ENCODE data around the gene CNKSR3. TPM values are rescaled to one million over a fixed set of nuclear protein-coding genes. Genes with fewer than 3 reads are reported as not detected.

The CNKSR3 gene
- total and polyA plus RNA-seq, 2 experiments from 2014 or later: 22.4 to 23.9 TPM

GRCh38 chr6:154462425-154462824 lies 48.1 kb downstream of the CNKSR3 start:
- H3K4me1 ChIP-seq (ENCODE audit: insufficient read depth): peaks cover 4% of the 10 kb centered on the region
- no peak overlapping the region for H2AFZ ChIP-seq
- 78% methylated on average over 5 of the region's 5 CpGs for WGBS (ENCODE audit: low lambda C conversion rate, missing lambda C conversion rate)

GRCh38 chr6:154461348-154461747 lies 49.1 kb downstream of the CNKSR3 start:
- Histone ChIP-seq H3K9me2 (replicated peaks; ENCODE audit: insufficient read depth) (no peaks in the 10 kb centered on the region), H4K20me1 (ENCODE audit: insufficient read depth, poor library complexity, severe bottlenecking) (peaks cover 33% of the 10 kb centered on the region), H3K4me1 (ENCODE audit: insufficient read depth) (peaks cover 4% of the 10 kb centered on the region), H2AFZ (no peak overlapping the region), H3K9me3 (ENCODE audit: low read depth) (no peaks in the 10 kb centered on the region), H3K36me3 (replicated peaks; ENCODE audit: insufficient read depth, low read depth) (no peaks in the 10 kb centered on the region), H3K4me3 (no peak overlapping the region), H3K4me2 (no peak overlapping the region), H3K27ac (no peak overlapping the region), H3K79me2 (peaks cover 91% of the 10 kb centered on the region), H3K27me3 (no peaks in the 10 kb centered on the region)
- no peak for DNase-seq (ENCODE audit: low spot score)
- 97% methylated on average over 2 of the region's 2 CpGs for WGBS (ENCODE audit: low lambda C conversion rate, missing lambda C conversion rate)
- no peak for TF ChIP-seq EZH2phosphoT487 (IDR thresholded peaks at IDR 0.05; ENCODE audit: low read depth, severe bottlenecking, unreplicated experiment)
- TF ChIP-seq EZH2 (IDR thresholded peaks at IDR 0.05; ENCODE audit: borderline replicate concordance): no peak
- TF ChIP-seq, protein P1, sequence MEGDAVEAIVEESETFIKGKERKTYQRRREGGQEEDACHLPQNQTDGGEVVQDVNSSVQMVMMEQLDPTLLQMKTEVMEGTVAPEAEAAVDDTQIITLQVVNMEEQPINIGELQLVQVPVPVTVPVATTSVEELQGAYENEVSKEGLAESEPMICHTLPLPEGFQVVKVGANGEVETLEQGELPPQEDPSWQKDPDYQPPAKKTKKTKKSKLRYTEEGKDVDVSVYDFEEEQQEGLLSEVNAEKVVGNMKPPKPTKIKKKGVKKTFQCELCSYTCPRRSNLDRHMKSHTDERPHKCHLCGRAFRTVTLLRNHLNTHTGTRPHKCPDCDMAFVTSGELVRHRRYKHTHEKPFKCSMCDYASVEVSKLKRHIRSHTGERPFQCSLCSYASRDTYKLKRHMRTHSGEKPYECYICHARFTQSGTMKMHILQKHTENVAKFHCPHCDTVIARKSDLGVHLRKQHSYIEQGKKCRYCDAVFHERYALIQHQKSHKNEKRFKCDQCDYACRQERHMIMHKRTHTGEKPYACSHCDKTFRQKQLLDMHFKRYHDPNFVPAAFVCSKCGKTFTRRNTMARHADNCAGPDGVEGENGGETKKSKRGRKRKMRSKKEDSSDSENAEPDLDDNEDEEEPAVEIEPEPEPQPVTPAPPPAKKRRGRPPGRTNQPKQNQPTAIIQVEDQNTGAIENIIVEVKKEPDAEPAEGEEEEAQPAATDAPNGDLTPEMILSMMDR (IDR thresholded peaks at IDR 0.05; ENCODE audit: poor library complexity): no peak

More at GRCh38 chr6:154462425-154462824, 48.1 kb downstream of the CNKSR3 start:
- Histone ChIP-seq H4K20me1 (ENCODE audit: insufficient read depth, poor library complexity, severe bottlenecking) (peaks cover 41% of the 10 kb centered on the region), H3K4me2 (no peak overlapping the region), H3K9me2 (replicated peaks; ENCODE audit: insufficient read depth) (no peaks in the 10 kb centered on the region), H3K27me3 (no peaks in the 10 kb centered on the region), H3K36me3 (replicated peaks; ENCODE audit: insufficient read depth, low read depth) (no peaks in the 10 kb centered on the region), H3K9me3 (ENCODE audit: low read depth) (no peaks in the 10 kb centered on the region), H3K79me2 (peaks cover 94% of the 10 kb centered on the region), H3K4me3 (no peak overlapping the region), H3K27ac (no peak overlapping the region)
- DNase-seq (ENCODE audit: low spot score): no peak
- TF ChIP-seq, protein P1 (IDR thresholded peaks at IDR 0.05; ENCODE audit: poor library complexity): no peak
- no peak for TF ChIP-seq EZH2phosphoT487 (IDR thresholded peaks at IDR 0.05; ENCODE audit: low read depth, severe bottlenecking, unreplicated experiment)
- TF ChIP-seq EZH2 (IDR thresholded peaks at IDR 0.05; ENCODE audit: borderline replicate concordance): no peak

- H3K27me3 ChIP-seq: no peaks in the 10 kb centered on the region
- H3K9me3 ChIP-seq (ENCODE audit: low read depth): no peaks in the 10 kb centered on the region
- no peak overlapping the region for H3K4me2 ChIP-seq
- H3K9me2 ChIP-seq (replicated peaks; ENCODE audit: insufficient read depth): no peaks in the 10 kb centered on the region
- no peak overlapping the region for H3K4me3 ChIP-seq
- TF ChIP-seq, protein P1 (IDR thresholded peaks at IDR 0.05; ENCODE audit: poor library complexity): no peak
- TF ChIP-seq EZH2 (IDR thresholded peaks at IDR 0.05; ENCODE audit: borderline replicate concordance) (no peak), EZH2phosphoT487 (IDR thresholded peaks at IDR 0.05; ENCODE audit: low read depth, severe bottlenecking, unreplicated experiment) (no peak)
- H3K27ac ChIP-seq: no peak overlapping the region
- H3K4me1 ChIP-seq (ENCODE audit: insufficient read depth): peaks cover 4% of the 10 kb centered on the region
- H3K79me2 ChIP-seq: peaks cover 94% of the 10 kb centered on the region
- no peaks in the 10 kb centered on the region for H3K36me3 ChIP-seq (replicated peaks; ENCODE audit: insufficient read depth, low read depth)
- no peak overlapping the region for H2AFZ ChIP-seq
- DNase-seq (ENCODE audit: low spot score): no peak
- peaks cover 34% of the 10 kb centered on the region for H4K20me1 ChIP-seq (ENCODE audit: insufficient read depth, poor library complexity, severe bottlenecking)
- 91% methylated on average over 13 of the region's 13 CpGs for WGBS (ENCODE audit: low lambda C conversion rate, missing lambda C conversion rate)
Measured at GRCh38 chr6:154460306-154461071, 50.0 kb downstream of the CNKSR3 start.

All from hepatocyte (in vitro differentiated cells).